ENCODE results near the gene INF2.

The INF2 gene

DNA sequence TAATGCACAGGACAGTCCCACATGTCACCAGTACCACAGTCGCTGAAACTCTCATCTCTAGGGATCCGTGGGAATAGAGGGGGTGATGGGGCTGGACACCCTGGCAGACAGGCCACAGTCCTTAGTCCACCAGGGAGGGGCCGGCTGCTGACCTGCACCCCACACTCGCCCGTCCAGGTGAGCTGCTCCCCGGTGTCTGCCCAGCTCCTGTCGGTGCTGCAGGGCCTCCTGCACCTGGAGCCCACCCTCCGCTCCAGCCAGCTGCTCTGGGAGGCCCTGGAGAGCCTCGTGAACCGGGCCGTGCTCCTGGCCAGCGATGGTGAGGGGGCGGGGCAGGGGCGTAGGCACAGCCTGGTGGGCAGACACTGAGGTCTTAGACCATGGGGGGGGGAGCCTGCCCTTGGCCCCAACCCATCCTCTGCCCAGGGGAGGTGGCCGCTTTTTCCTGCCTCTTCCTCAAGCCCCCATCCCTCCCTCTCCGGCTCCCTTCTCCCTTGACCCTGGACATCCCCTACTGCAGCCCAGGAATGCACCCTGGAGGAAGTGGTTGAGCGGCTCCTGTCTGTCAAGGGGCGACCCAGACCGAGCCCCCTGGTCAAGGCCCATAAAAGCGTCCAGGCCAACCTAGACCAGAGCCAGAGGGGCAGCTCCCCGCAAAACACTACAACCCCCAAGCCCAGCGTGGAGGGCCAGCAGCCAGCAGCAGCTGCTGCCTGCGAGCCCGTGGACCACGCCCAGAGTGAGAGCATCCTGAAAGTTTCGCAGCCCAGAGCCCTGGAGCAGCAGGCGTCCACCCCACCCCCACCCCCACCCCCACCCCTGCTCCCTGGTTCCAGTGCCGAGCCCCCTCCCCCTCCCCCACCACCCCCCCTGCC, 17.6 kb downstream of the INF2 start:
- no peak for DNase-seq

DNA sequence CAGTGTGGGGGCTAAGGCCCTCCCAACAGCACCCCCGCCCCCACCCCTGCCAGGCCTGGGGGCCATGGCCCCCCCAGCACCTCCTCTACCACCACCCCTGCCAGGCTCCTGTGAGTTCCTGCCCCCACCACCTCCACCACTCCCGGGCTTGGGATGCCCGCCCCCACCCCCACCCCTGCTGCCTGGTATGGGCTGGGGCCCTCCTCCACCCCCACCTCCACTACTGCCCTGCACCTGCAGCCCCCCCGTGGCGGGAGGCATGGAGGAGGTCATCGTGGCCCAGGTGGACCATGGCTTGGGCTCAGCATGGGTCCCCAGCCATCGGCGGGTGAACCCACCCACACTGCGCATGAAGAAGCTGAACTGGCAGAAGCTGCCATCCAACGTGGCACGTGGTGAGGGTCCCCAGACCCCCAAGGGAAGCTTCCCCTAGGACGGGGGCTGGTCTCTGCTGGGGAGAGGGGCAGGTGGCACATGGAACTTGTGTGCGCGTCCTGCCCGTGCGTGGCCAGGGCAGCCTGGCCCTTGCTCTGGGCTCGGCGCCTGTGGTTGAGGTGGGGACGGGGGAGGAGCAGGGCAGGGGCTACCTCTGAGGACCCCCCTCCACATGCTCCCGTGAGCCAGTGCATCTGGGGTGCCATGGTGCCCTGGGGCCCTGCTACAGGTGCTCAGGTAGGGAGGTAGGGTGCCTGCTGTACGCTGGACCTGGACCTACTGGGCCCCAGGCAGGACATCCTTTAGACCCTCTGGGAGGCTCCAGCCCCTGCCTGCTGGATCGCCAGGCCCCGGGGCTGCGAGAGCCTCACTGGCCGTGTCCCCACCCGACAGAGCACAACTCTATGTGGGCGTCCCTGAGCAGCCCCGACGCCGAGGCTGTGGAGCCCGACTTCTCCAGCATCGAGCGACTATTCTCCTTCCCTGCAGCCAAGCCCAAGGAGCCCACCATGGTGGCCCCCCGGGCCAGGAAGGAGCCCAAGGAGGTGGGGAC, 18.5 kb downstream of the INF2 start:
- no peak for DNase-seq

- peak; percentile 46 to 66 (median 60) for DNase-seq
Observed at GRCh38 chr14:104708606-104709268, 19.3 kb downstream of the INF2 start.

DNA sequence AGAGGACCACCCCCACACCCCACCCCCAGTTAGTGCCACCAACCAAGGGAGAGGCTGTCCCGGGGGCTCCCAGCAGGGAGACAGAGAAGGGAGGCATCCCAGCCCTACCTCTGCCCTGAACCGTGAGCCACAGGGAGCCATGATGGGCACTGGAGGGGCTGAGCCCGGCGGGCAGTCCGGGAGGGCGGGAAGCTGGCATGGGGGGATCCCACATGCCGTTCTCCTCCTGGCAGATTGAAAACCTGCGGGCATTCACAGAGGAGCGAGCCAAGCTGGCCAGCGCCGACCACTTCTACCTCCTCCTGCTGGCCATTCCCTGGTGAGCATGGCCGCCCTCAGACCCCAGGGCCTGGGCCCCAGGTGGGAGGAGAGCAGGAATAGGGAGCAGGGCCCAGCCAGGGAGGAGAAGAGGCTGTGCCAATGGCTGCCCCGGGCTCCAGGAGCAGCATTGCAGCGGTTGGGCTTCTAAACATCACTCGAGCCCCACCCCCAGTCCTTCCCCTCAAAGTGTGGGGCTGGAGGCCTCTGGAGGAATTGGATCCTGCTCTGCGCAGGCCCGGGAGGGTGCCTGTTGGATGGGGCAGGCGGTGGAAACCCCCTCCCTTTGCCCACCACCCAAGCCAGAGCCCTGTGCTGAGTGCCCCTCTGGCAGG, 20.1 kb downstream of the INF2 start:
- no peak for DNase-seq

GRCh38 chr14:104710071-104710735, 20.8 kb downstream of the INF2 start:
- no peak for DNase-seq

DNA sequence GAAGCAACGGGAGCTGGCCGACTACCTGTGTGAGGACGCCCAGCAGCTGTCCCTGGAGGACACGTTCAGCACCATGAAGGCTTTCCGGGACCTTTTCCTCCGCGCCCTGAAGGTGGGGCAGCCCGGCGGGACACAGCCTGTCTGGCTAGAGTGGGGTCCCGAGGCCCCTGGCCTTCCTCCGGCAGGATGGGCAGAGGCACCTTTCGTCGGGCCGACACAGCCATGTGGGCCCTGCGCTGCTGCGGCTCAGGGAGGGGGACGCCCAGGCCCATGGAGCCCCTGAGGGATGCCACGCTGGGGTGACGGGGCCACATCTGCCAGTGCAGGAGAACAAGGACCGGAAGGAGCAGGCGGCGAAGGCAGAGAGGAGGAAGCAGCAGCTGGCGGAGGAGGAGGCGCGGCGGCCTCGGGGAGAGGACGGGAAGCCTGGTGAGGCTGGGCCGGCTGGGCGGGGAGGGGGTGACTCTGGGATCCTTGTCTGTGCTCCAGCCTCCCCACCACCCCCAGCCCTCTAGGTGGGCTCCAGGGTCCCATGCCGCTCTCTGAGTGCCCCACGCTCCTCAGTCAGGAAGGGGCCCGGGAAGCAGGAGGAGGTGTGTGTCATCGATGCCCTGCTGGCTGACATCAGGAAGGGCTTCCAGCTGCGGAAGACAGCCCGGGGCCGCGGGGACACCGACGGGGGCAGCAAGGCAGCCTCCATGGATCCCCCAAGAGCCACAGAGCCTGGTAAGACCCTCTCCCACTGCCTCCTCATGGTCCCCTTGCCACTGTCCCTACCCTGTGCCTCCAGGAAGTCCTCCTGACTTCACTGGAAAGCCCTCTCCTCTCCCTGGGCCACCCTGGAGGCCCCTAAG, 23.7 kb downstream of the INF2 start:
- no peak for DNase-seq

DNA sequence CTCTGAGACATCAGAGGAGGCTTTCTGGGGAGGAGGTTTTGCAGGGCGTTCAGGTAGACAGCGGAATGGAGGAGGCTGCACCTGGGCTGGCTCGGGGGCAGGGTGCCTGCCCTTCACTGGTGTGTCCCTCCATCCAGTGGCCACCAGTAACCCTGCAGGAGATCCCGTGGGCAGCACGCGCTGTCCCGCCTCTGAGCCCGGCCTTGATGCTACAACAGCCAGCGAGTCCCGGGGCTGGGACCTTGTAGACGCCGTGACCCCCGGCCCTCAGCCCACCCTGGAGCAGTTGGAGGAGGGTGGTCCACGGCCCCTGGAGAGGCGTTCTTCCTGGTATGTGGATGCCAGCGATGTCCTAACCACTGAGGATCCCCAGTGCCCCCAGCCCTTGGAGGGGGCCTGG, 24.6 kb downstream of the INF2 start:
- no peak for DNase-seq

DNA sequence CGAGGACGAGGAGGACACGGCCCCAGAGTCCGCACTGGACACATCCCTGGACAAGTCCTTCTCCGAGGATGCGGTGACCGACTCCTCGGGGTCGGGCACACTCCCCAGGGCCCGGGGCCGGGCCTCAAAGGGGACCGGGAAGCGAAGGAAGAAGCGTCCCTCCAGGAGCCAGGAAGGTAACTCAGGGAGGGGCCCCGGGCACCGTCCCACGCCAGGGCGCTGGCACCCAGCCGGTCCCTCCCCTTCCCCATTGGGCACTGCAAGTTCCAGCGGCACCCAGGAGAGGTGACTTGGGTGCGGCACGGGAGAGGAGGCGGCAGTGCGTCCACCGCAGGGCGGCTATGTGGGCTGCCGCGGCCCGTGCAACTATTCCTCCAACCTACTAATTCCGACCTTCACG, 25.3 kb downstream of the INF2 start:
- DNase-seq, result no peak

- no peak for DNase-seq
Observed at GRCh38 chr14:104715416-104715815, 26.0 kb downstream of the INF2 start.

- no peak for DNase-seq
Observed at GRCh38 chr14:104715871-104716270, 26.5 kb downstream of the INF2 start.

- DNase-seq, result no peak
Observed at GRCh38 chr14:104717137-104717536, 27.7 kb downstream of the INF2 start.

DNA sequence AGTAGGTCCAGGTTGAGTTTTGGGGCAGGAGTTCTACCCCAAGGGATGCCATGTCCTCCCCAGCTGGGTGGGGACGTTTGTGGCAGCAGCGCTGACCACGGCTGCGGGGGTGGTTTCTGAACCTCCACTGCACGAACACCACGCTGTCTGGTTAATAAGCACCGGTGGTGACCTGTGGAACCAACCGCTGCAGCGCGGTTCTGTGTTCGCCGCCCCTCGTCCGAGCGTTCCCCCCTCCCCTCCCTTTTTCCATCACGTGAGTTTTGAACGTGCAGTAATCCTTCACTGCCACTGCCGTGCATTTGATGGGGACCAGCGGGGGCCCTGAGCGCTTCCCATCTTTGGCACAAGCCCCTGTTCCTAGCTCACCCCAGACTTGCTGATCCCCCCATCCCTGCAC, 28.2 kb downstream of the INF2 start:
- no peak for DNase-seq

DNA sequence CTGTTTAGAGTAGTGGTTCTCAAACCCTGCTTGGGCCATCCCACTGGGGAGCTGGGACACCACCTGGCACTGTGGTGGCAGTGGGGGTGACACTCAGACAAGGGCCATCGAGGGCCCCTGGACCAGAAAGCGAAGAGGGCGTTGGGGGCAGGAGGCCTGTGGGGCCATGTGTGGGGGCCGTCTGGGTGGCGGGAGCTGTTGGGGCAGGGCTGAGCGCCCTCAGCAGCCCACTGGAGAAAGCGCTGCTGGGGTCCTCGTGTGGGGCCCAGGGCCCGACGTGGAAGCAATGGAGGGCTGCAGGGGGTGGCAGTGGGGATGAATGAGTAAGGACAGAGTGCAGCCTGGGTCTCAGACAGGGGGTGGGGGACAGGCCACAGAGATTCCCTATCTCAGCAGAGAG, 28.7 kb downstream of the INF2 start:
- DNase-seq, result no peak

GRCh38 chr14:104718871-104719270, 29.5 kb downstream of the INF2 start:
- DNase-seq, result no peak

DNA sequence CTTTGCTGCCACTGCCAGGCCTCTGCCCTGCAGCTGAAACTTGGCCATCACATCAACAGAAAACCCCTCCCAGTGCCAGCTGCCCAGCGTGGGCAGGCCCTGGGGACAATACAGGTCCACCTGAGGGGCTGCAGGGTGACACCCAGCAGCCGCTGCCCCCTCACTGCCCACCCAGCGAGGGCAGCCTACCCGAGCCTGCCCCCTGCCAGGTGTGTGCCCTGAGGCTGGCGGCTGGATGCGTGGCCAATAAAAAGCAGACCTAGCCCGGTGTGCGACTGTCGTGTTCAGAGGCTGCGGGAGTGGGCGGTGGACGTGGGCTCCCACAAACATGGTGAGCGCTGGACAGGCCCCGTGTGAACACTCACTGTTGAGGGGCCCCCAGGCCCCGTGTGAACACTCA, 29.9 kb downstream of the INF2 start:
- DNase-seq, result no peak

DNA sequence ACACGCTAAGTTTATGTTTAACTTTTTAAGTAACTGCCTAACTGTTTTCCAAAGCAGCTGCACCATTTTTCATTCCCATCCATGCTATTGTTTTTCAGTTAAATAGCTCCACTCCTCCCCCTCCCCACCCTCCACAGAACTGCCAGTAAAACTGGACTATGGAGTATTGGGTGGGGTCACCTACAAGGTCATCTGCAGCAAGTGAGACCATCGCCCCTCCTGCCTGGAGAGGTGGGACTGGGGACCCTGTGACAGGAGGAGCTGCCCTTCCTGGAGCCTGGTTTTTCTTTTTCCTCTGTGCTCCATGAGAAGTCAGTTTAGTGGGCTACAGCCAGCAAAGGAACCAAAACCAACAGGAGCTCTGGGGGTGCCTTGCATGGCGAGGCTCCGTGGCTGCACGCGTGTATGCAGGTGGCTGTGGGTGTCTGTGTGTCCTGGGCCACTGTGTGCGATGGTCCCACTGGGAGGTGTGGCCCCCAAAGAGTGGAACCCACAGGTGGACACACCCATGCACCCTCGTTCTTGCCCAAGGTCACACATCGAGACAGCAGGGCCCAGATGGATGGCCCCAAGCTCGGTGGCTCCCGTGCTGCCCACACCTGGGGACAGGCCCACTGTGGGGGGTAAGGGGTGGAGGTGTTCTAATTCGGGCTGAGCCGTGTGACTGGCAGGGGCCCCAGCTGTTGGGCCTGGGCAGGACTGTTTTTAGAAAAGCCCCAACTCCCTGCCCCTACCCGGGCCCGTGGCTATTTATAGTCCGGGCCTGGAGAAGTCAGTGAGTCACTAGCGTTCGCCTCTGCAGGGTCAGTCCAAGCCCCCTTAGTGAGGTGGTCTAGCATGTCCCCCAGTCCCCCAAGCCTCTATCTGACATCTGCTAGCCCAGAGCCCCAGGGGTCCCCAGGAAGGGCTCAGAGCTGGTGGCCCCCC, 32.4 kb downstream of the INF2 start:
- no peak for DNase-seq

DNA sequence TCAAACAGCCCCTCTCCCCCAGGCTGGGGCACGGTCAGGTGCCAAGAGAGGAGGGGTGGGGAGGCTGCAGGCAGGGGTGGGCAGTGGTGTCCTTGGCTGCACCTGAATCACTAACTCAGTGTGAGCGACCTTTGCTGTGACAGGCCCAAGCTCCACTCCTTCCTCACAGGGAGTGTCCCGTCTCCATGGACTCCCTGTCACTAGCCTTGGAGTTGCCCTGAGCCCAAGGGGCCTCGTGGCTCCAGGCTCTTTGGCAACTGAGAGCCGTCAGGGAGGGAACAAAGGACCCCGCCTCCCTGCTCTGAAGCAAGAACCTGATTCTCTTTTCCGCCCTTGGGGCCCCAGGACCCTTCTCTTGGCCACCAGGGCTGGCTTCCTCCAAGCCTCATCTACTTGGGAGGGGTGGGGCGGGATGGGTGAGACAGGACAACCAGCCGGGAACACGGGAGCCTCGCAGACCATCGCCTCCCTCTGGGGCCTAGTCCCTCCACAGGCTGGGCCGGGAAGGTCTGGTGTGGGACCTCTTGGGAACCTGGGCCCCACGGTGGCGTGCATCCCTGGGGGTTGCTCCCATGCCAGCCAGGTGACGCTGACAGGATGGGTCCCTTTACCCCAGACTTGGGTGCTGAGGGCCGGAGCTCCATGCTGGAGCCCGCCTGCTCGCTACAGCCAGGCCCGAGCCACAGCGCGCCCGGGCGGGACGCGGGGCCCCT, 33.7 kb downstream of the INF2 start:
- DNase-seq, result no peak

DNA sequence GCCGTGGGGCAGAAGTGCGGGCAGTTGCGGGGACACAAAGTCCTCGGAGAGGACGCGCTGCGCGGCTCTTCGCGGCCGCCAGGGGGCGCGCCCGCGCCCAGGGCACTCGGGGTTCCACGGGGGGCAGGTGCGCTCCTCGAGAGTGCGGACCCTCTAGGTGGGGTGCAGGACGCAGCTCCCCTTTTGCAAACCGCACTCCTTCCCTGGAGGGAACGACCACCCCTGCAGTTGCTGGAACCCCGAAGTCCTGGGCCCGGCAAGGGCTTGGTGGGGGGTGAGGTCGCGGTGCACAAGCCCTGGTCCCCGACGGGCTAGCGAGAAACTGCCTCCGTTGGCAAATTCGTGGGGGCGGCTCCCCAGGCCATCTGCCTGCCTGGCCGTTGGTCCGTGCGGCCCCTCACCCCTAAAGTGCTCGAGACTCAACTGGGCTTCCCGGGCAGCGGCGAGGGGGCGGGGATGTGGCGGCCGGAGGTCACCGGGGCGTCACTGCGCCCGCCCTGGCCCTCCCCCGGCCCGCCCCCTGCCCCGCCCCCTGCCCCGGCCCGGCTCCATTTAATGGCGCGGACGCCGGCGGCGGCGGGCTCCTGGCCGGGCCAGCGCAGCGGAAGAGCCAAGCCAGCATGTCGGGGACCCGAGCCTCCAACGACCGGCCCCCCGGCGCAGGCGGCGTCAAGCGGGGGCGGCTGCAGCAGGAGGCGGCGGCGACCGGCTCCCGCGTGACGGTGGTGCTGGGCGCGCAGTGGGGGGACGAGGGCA, 34.4 kb downstream of the INF2 start, which contains the start of gene ADSS1:
TSS of gene ADSS1 (plus strand) at position 579 of the 756 bp plus-strand sequence. CDS start at position 621, 42 bp downstream.
- DNase-seq, result peak; percentile 37 to 63 (median 48)
